HEK293T (cell line): Measurements from ENCODE around the gene RPS15A.
"Not testable (repeated sequence)": the region's sequence is repeated elsewhere in the genome, so short reads cannot be mapped to it uniquely, and the experiment has no call there.

Source experiments
- BHLHE40 ChIP-seq: fragments of 450-650 bp; IDR thresholded peaks from 2 replicates; pipeline ENCODE4 v1.6.1; 2016; ENCODE audit warnings: mild to moderate bottlenecking, moderate library complexity, borderline replicate concordance
- ELF4 ChIP-seq: fragments of 450-650 bp; IDR thresholded peaks from 2 replicates; pipeline ENCODE4 v1.6.1; 2017; ENCODE audit warnings: antibody characterized with exemption
- FOXK2 ChIP-seq: fragments of 450-650 bp; IDR thresholded peaks from 2 replicates; pipeline ENCODE4 v1.6.1; 2016; ENCODE audit warnings: mild to moderate bottlenecking
- L3MBTL2 ChIP-seq: fragments of 450-650 bp; conservative IDR thresholded peaks from 2 replicates; pipeline ENCODE4 v1.6.1; 2016; ENCODE audit warnings: mild to moderate bottlenecking
- SP1 ChIP-seq: fragments of 450-650 bp; IDR thresholded peaks from 2 replicates; pipeline ENCODE4 v1.6.1; 2017
- SUZ12 ChIP-seq: fragments of 450-650 bp; IDR thresholded peaks from 2 replicates; pipeline ENCODE4 v1.6.1; 2016; ENCODE audit warnings: mild to moderate bottlenecking
- ZNF384 ChIP-seq: fragments of 450-650 bp; IDR thresholded peaks from 2 replicates; pipeline ENCODE4 v1.6.1; 2016

- TF ChIP-seq ZNF384, SUZ12, ELF4, L3MBTL2, BHLHE40, SP1, FOXK2: not testable (repeated sequence)
Measured at GRCh38 chr16:18756639-18757038, 33.5 kb downstream of the RPS15A start.
